Stimulated activated naive CD4-positive, alpha-beta T cell treated with Interleukin-2 at 50 U/mL for 16 hours (primary cell): ENCODE measurements around the gene MAP7.
"Not testable (repeated sequence)": the region's sequence is repeated elsewhere in the genome, so short reads cannot be mapped to it uniquely, and the experiment has no call there.

ENCODE experiments used
- DNase-seq: peaks from one replicate; lab custom pipeline; 2025; lab: John Stamatoyannopoulos, UW

Gene MAP7

GRCh38 chr6:136468711-136469110 is 81.5 kb downstream of the MAP7 start:
- DNase-seq: no peak

GRCh38 chr6:136467186-136467585 is 83.0 kb downstream of the MAP7 start:
- DNase-seq: no peak

- no peak for DNase-seq
Measured at GRCh38 chr6:136466777-136467176, 83.4 kb downstream of the MAP7 start.

- DNase-seq: no peak
Measured at GRCh38 chr6:136465766-136466303, 84.4 kb downstream of the MAP7 start.

GRCh38 chr6:136464874-136465273 is 85.3 kb downstream of the MAP7 start:
- no peak for DNase-seq

GRCh38 chr6:136464148-136464547 is 86.1 kb downstream of the MAP7 start:
- DNase-seq: no peak

GRCh38 chr6:136463743-136464142 is 86.5 kb downstream of the MAP7 start:
- no peak for DNase-seq

GRCh38 chr6:136446579-136447187 is 103.5 kb downstream of the MAP7 start:
- DNase-seq: no peak

GRCh38 chr6:136446145-136446544 is 104.1 kb downstream of the MAP7 start:
- DNase-seq: no peak

- DNase-seq: no peak
Measured at GRCh38 chr6:136445063-136445462, 105.2 kb downstream of the MAP7 start.

- no peak for DNase-seq
Measured at GRCh38 chr6:136440203-136440602, 110.0 kb downstream of the MAP7 start.

GRCh38 chr6:136439514-136440190 is 110.6 kb downstream of the MAP7 start:
- no peak for DNase-seq

- no peak for DNase-seq
Measured at GRCh38 chr6:136438441-136438840, 111.8 kb downstream of the MAP7 start.

- DNase-seq: no peak
Measured at GRCh38 chr6:136437246-136437645, 113.0 kb downstream of the MAP7 start.

- DNase-seq: no peak
Measured at GRCh38 chr6:136435101-136435500, 115.1 kb downstream of the MAP7 start.

- DNase-seq: not testable (repeated sequence)
Measured at GRCh38 chr6:136431306-136431705, 118.9 kb downstream of the MAP7 start.

- DNase-seq: no peak
Measured at GRCh38 chr6:136429264-136430065, 120.8 kb downstream of the MAP7 start.

GRCh38 chr6:136427378-136427717 is 122.9 kb downstream of the MAP7 start:
- DNase-seq: no peak

- DNase-seq: no peak
Measured at GRCh38 chr6:136426627-136427377, 123.4 kb downstream of the MAP7 start.

- DNase-seq: no peak
Measured at GRCh38 chr6:136425793-136426192, 124.4 kb downstream of the MAP7 start.

- no peak for DNase-seq
Measured at GRCh38 chr6:136424901-136425300, 125.3 kb downstream of the MAP7 start.

- no peak for DNase-seq
Measured at GRCh38 chr6:136424450-136424849, 125.8 kb downstream of the MAP7 start.
